ENCODE results near the gene FAM13A.

DNA sequence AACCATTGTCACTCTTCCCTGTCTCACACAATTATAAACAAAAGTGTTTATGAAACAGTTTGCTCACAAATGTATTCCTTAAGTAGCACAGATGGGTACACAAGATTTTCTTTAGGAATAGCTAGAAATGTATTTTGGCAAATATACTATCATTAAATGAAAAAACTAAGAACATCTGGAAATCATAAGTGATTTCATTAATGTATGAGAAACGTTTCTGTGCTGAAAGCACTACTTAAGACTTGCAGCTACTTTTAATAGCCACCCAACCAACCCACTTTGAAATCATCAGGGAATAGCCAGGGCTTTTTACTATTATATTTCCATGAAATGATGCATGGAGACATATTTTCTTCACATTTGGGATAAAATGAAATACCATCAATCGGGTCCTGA lies 297.1 kb downstream of the FAM13A start:
- TF ChIP-seq EZH2 (IDR thresholded peaks at IDR 0.05; ENCODE audit: borderline replicate concordance, low read depth, low read length, severe bottlenecking) (no peak), POLR2AphosphoS5 (IDR thresholded peaks at IDR 0.05; ENCODE audit: insufficient read depth, low read depth, low read length) (no peak), GATA2 (IDR thresholded peaks at IDR 0.05; ENCODE audit: insufficient read depth, insufficient read length, low read depth, low read length) (no peak), POLR2A (IDR thresholded peaks at IDR 0.05; ENCODE audit: low read depth, low read length) (no peak), FOS (IDR thresholded peaks at IDR 0.05; ENCODE audit: borderline replicate concordance, insufficient read depth, low read length) (no peak), JUN (IDR thresholded peaks at IDR 0.05; ENCODE audit: borderline replicate concordance, insufficient read depth, insufficient read length, low read depth) (no peak)
- TF ChIP-seq, protein P1, sequence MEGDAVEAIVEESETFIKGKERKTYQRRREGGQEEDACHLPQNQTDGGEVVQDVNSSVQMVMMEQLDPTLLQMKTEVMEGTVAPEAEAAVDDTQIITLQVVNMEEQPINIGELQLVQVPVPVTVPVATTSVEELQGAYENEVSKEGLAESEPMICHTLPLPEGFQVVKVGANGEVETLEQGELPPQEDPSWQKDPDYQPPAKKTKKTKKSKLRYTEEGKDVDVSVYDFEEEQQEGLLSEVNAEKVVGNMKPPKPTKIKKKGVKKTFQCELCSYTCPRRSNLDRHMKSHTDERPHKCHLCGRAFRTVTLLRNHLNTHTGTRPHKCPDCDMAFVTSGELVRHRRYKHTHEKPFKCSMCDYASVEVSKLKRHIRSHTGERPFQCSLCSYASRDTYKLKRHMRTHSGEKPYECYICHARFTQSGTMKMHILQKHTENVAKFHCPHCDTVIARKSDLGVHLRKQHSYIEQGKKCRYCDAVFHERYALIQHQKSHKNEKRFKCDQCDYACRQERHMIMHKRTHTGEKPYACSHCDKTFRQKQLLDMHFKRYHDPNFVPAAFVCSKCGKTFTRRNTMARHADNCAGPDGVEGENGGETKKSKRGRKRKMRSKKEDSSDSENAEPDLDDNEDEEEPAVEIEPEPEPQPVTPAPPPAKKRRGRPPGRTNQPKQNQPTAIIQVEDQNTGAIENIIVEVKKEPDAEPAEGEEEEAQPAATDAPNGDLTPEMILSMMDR (IDR thresholded peaks at IDR 0.05; ENCODE audit: extremely low read depth in 1 of 2, insufficient read depth in 1 of 2, low read depth in 1 of 2, low read length in 2 of 2): no peak
